Measurements from ENCODE around the gene FHOD3. TPM values are rescaled to one million over a fixed set of nuclear protein-coding genes. Genes with fewer than 3 reads are reported as not detected.

The FHOD3 gene
- total RNA-seq, 1 donor, result 13.0 TPM

DNA sequence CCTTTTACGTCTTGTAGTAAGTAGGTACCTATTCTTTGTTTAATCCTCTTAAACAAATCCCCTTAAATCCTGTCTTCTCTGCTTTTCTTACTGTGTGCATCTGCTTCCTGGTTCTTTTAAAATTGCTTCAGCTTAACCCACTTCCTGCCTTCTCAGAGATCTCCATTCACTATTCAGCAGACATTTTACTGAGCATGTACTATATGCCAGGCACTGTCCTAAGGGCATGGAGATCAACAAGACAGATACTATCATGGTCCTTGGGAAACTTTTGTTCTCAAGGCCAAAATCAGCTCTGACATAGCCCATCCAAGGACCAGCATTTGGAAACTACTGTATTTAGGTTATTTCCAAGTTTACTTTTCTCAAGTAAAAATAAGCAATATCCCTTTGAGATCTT is 303.8 kb downstream of the FHOD3 start:
- no peak for DNase-seq (ENCODE audit: insufficient read length, low spot score, missing footprints)
- no peaks in the 10 kb centered on the region for H3K79me2 ChIP-seq (ENCODE audit: insufficient read depth, low read length)
- H3K27me3 ChIP-seq (ENCODE audit: insufficient read depth, low read length), result no peaks in the 10 kb centered on the region
- no peaks in the 10 kb centered on the region for H4K20me1 ChIP-seq (ENCODE audit: insufficient read depth, low read length)
- TF ChIP-seq, protein P1, sequence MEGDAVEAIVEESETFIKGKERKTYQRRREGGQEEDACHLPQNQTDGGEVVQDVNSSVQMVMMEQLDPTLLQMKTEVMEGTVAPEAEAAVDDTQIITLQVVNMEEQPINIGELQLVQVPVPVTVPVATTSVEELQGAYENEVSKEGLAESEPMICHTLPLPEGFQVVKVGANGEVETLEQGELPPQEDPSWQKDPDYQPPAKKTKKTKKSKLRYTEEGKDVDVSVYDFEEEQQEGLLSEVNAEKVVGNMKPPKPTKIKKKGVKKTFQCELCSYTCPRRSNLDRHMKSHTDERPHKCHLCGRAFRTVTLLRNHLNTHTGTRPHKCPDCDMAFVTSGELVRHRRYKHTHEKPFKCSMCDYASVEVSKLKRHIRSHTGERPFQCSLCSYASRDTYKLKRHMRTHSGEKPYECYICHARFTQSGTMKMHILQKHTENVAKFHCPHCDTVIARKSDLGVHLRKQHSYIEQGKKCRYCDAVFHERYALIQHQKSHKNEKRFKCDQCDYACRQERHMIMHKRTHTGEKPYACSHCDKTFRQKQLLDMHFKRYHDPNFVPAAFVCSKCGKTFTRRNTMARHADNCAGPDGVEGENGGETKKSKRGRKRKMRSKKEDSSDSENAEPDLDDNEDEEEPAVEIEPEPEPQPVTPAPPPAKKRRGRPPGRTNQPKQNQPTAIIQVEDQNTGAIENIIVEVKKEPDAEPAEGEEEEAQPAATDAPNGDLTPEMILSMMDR (IDR thresholded peaks at IDR 0.05; ENCODE audit: extremely low read depth, low read depth, low read length), result no peak
- H2AFZ ChIP-seq (ENCODE audit: low read length), result no peak overlapping the region
- H3K4me2 ChIP-seq (ENCODE audit: insufficient read depth, low read length), result no peak overlapping the region
- H3K36me3 ChIP-seq (ENCODE audit: insufficient read depth, low read length), result no peaks in the 10 kb centered on the region
- no peaks in the 10 kb centered on the region for H3K9me3 ChIP-seq (ENCODE audit: low read depth, low read length)
- no peaks in the 10 kb centered on the region for H3K4me1 ChIP-seq (ENCODE audit: insufficient read depth, low read length)
- H3K4me3 ChIP-seq (ENCODE audit: insufficient read depth, low read length), result no peak overlapping the region
- no peak overlapping the region for H3K27ac ChIP-seq (ENCODE audit: low read depth, low read length)

DNA sequence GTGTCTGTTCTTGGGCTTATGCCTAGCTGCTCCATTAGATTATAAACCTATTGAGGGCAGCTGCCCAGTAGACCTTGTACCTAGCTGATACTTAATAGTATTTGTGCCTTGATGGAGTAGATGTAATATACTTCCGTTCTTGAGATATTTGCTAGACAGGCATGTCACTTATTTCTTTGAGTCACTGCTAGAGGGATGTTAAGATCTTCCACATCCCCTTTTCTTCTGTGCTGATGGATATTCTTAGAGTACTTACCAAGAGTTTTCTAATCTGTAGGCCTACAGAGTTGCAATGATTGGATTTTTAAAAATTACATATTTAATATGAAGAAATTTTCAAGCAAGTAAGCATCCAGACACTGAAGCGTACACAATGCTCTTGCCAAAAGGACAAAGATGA is 304.6 kb downstream of the FHOD3 start:
- Histone ChIP-seq H3K27ac (ENCODE audit: low read depth, low read length) (no peak overlapping the region), H3K79me2 (ENCODE audit: insufficient read depth, low read length) (no peaks in the 10 kb centered on the region), H3K4me3 (ENCODE audit: insufficient read depth, low read length) (no peak overlapping the region), H2AFZ (ENCODE audit: low read length) (no peak overlapping the region), H3K4me2 (ENCODE audit: insufficient read depth, low read length) (no peak overlapping the region), H3K4me1 (ENCODE audit: insufficient read depth, low read length) (no peaks in the 10 kb centered on the region), H3K36me3 (ENCODE audit: insufficient read depth, low read length) (no peaks in the 10 kb centered on the region), H3K9me3 (ENCODE audit: low read depth, low read length) (no peaks in the 10 kb centered on the region), H4K20me1 (ENCODE audit: insufficient read depth, low read length) (no peaks in the 10 kb centered on the region), H3K27me3 (ENCODE audit: insufficient read depth, low read length) (no peaks in the 10 kb centered on the region)
- no peak for DNase-seq (ENCODE audit: insufficient read length, low spot score, missing footprints)
- TF ChIP-seq, protein P1 (IDR thresholded peaks at IDR 0.05; ENCODE audit: extremely low read depth, low read depth, low read length), result no peak

DNA sequence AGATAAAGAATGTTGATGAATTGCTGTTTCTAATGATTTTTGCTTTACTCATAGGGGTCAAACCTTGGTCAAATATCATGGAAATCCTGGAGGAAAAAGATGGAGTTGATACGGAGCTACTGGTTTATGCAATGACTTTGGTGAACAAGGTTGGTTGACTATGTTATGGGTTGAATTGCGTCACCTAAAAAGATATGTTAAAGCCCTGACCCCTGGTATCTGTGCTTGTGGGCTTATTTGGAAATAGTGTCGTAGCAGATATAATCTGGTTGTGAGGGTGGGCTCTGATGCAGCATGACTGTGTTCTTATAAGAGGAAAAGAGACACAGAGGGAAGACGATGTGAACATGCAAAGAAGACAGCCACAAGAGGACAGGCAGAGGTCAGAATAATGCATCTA is 305.1 kb downstream of the FHOD3 start:
- H3K4me2 ChIP-seq (ENCODE audit: insufficient read depth, low read length), result no peak overlapping the region
- no peak overlapping the region for H3K4me3 ChIP-seq (ENCODE audit: insufficient read depth, low read length)
- TF ChIP-seq, protein P1 (IDR thresholded peaks at IDR 0.05; ENCODE audit: extremely low read depth, low read depth, low read length), result no peak
- H2AFZ ChIP-seq (ENCODE audit: low read length), result no peak overlapping the region
- no peaks in the 10 kb centered on the region for H3K36me3 ChIP-seq (ENCODE audit: insufficient read depth, low read length)
- no peaks in the 10 kb centered on the region for H3K79me2 ChIP-seq (ENCODE audit: insufficient read depth, low read length)
- H3K27ac ChIP-seq (ENCODE audit: low read depth, low read length), result no peak overlapping the region
- no peaks in the 10 kb centered on the region for H3K4me1 ChIP-seq (ENCODE audit: insufficient read depth, low read length)
- H3K27me3 ChIP-seq (ENCODE audit: insufficient read depth, low read length), result no peaks in the 10 kb centered on the region
- no peaks in the 10 kb centered on the region for H3K9me3 ChIP-seq (ENCODE audit: low read depth, low read length)
- DNase-seq (ENCODE audit: insufficient read length, low spot score, missing footprints), result no peak
- no peaks in the 10 kb centered on the region for H4K20me1 ChIP-seq (ENCODE audit: insufficient read depth, low read length)

DNA sequence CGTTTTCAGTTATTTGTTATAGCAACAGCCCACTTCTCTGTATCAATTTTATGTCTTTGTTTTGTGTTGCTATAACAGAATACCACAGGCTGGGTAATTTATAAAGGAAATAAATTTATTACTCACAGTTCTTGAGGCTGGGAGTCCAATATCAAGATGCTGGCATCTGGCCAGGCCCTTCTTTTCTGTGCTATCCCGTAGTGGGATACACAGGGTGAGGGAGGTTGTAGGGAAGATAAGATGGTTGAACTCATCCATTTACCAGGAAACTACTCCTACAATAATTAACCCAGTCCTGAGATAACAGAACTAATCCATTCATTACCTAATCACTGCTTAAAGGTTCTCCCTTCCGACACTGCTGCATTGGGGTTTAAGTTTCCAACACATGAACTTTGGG is 310.6 kb downstream of the FHOD3 start:
- no peaks in the 10 kb centered on the region for H4K20me1 ChIP-seq (ENCODE audit: insufficient read depth, low read length)
- no peak overlapping the region for H3K4me2 ChIP-seq (ENCODE audit: insufficient read depth, low read length)
- H3K4me1 ChIP-seq (ENCODE audit: insufficient read depth, low read length), result no peaks in the 10 kb centered on the region
- no peak for DNase-seq (ENCODE audit: insufficient read length, low spot score, missing footprints)
- no peaks in the 10 kb centered on the region for H3K27me3 ChIP-seq (ENCODE audit: insufficient read depth, low read length)
- H3K9me3 ChIP-seq (ENCODE audit: low read depth, low read length), result no peaks in the 10 kb centered on the region
- no peak overlapping the region for H3K4me3 ChIP-seq (ENCODE audit: insufficient read depth, low read length)
- TF ChIP-seq, protein P1 (IDR thresholded peaks at IDR 0.05; ENCODE audit: extremely low read depth, low read depth, low read length), result no peak
- no peaks in the 10 kb centered on the region for H3K36me3 ChIP-seq (ENCODE audit: insufficient read depth, low read length)
- H3K79me2 ChIP-seq (ENCODE audit: insufficient read depth, low read length), result no peaks in the 10 kb centered on the region
- H3K27ac ChIP-seq (ENCODE audit: low read depth, low read length), result no peak overlapping the region
- H2AFZ ChIP-seq (ENCODE audit: low read length), result no peak overlapping the region
